GM12878 (cell line): ENCODE data around the gene ZDHHC14.

Source experiments
- FOXM1 ChIP-seq: IDR thresholded peaks from 2 replicates; pipeline ENCODE4 v1.6.1; 2012; ENCODE audit warnings: low read depth, mild to moderate bottlenecking, inconsistent platforms, low read length, moderate library complexity
- GATAD2B ChIP-seq: fragments of 450-650 bp; conservative IDR thresholded peaks from 2 replicates; pipeline ENCODE4 v1.6.1; 2017; ENCODE audit warnings: low read depth, mild to moderate bottlenecking, moderate library complexity
- HDAC2 ChIP-seq: fragments of 200-600 bp; sonication (generic); IDR thresholded peaks from 2 replicates; pipeline ENCODE4 v1.6.1; 2017
- JUND ChIP-seq: IDR thresholded peaks from 2 replicates; pipeline ENCODE4 v1.6.1; 2012; ENCODE audit warnings: low read depth, mild to moderate bottlenecking, low read length, improper control_type of control experiment, moderate library complexity
- POLR2A ChIP-seq: IDR thresholded peaks from 2 replicates; pipeline ENCODE4 v1.6.1; 2011; ENCODE audit warnings: low read depth, mild to moderate bottlenecking, low read length
- POLR2AphosphoS5 ChIP-seq: IDR thresholded peaks from 2 replicates; pipeline ENCODE4 v1.6.1; 2011; ENCODE audit warnings: mild to moderate bottlenecking, low read length, inconsistent platforms
- RAD51 ChIP-seq: fragments of 450-650 bp; IDR thresholded peaks from 2 replicates; pipeline ENCODE4 v1.6.1; 2016; ENCODE audit warnings: moderate library complexity, mild to moderate bottlenecking, inconsistent platforms
- RCOR1 ChIP-seq: conservative IDR thresholded peaks from 2 replicates; pipeline ENCODE4 v1.6.1; 2012; ENCODE audit warnings: low read depth, low read length, improper control_type of control experiment
- TF ChIP-seq, protein P1 (sequence below): IDR thresholded peaks from 2 replicates; pipeline ENCODE4 v1.6.1; 2012; ENCODE audit warnings: low read depth, low read length, improper control_type of control experiment
- TF ChIP-seq, protein P2 (sequence below): IDR thresholded peaks from 2 replicates; pipeline ENCODE4 v1.6.1; 2012; ENCODE audit warnings: low read depth, low read length, improper control_type of control experiment
- TF ChIP-seq, protein P3 (sequence below), 3 experiments: IDR thresholded peaks in 2 of 3; conservative IDR thresholded peaks in 1 of 3; 2 replicates each; pipeline ENCODE4 v1.5.1; 2011; ENCODE audit warnings: low read depth in 3 of 3, low read length in 3 of 3, mild to moderate bottlenecking in 3 of 3, control low read depth in 2 of 3, moderate library complexity in 2 of 3, inconsistent platforms in 1 of 3, mixed read lengths in 1 of 3; ENCODE audit not compliant: control insufficient read depth in 2 of 3, insufficient read depth in 1 of 3; ENCODE audit errors: extremely low read depth in 1 of 3

DNA sequence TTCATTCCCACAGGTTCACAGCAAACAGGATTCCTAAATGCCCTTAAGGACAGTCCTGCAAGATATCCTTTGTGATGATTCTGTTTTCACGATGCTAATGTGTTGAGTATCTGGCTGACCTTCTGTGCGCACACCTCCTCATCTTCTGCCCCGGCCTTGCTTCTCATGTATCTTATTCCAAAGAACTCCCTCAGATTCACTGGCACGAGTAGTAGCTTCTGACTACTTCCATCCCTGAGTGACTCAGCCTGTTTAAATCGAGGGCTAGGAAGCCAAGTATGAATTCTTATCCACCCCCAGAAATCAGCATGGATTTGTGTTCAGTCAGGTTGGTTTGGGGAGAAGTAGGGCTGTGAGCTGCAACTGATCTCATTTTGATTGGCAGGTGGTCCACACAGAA lies 251.8 kb downstream of the ZDHHC14 start:
- TF ChIP-seq RAD51 (no peak), POLR2A (no peak), RCOR1 (no peak), JUND (no peak), HDAC2 (no peak), POLR2AphosphoS5 (no peak), GATAD2B (no peak), FOXM1 (no peak)
- TF ChIP-seq, protein P1, sequence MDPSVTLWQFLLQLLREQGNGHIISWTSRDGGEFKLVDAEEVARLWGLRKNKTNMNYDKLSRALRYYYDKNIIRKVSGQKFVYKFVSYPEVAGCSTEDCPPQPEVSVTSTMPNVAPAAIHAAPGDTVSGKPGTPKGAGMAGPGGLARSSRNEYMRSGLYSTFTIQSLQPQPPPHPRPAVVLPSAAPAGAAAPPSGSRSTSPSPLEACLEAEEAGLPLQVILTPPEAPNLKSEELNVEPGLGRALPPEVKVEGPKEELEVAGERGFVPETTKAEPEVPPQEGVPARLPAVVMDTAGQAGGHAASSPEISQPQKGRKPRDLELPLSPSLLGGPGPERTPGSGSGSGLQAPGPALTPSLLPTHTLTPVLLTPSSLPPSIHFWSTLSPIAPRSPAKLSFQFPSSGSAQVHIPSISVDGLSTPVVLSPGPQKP = no peak
- TF ChIP-seq, protein P2, sequence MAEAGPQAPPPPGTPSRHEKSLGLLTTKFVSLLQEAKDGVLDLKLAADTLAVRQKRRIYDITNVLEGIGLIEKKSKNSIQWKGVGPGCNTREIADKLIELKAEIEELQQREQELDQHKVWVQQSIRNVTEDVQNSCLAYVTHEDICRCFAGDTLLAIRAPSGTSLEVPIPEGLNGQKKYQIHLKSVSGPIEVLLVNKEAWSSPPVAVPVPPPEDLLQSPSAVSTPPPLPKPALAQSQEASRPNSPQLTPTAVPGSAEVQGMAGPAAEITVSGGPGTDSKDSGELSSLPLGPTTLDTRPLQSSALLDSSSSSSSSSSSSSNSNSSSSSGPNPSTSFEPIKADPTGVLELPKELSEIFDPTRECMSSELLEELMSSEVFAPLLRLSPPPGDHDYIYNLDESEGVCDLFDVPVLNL = no peak
- TF ChIP-seq, protein P3, sequence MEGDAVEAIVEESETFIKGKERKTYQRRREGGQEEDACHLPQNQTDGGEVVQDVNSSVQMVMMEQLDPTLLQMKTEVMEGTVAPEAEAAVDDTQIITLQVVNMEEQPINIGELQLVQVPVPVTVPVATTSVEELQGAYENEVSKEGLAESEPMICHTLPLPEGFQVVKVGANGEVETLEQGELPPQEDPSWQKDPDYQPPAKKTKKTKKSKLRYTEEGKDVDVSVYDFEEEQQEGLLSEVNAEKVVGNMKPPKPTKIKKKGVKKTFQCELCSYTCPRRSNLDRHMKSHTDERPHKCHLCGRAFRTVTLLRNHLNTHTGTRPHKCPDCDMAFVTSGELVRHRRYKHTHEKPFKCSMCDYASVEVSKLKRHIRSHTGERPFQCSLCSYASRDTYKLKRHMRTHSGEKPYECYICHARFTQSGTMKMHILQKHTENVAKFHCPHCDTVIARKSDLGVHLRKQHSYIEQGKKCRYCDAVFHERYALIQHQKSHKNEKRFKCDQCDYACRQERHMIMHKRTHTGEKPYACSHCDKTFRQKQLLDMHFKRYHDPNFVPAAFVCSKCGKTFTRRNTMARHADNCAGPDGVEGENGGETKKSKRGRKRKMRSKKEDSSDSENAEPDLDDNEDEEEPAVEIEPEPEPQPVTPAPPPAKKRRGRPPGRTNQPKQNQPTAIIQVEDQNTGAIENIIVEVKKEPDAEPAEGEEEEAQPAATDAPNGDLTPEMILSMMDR (IDR thresholded peaks at IDR 0.05 in 2 of 3, conservative IDR thresholded peaks at IDR 0.05 in 1 of 3; ENCODE audit: control insufficient read depth in 2 of 3, extremely low read depth in 1 of 3, insufficient read depth in 1 of 3, low read depth in 3 of 3, low read length in 3 of 3) = no peak
